Left lung (tissue), 10 donors: ENCODE data around the gene LGALS8. TPM values are rescaled to one million over a fixed set of nuclear protein-coding genes. Genes with fewer than 3 reads are reported as not detected.
"Not testable (repeated sequence)": the region's sequence is repeated elsewhere in the genome, so short reads cannot be mapped to it uniquely, and the experiment has no call there.

ENCODE experiments used
- ATAC-seq: fragments of 200-7000 bp; cut with Tn5 transposase; one replicate; pipeline ENCODE4 v1.9.1; 2020; ENCODE audit warnings: moderate library complexity
- DNase-seq, 4 donors: peaks; one replicate each; pipeline ENCODE4 v3.0.0-alpha.2; 2013 to 2020
- H3K27ac ChIP-seq, 2 donors: fragments of 200-600 bp; sonication (generic) in 1 of 2; one replicate each; pipeline versions ENCODE4 v1.5.0 to v1.8.0; 2020 to 2021
- H3K27me3 ChIP-seq, 2 donors: fragments of 200-600 bp; sonication (generic) in 1 of 2; one replicate each; pipeline versions ENCODE4 v1.5.0 to v1.8.0; 2020 to 2021
- H3K36me3 ChIP-seq, 2 donors: fragments of 200-600 bp; sonication (generic) in 1 of 2; one replicate each; pipeline versions ENCODE4 v1.5.0 to v1.8.0; 2020 to 2021
- H3K4me1 ChIP-seq, 2 donors: fragments of 200-600 bp; one replicate each; pipeline ENCODE4 v1.8.0; 2021
- H3K4me3 ChIP-seq, 2 donors: fragments of 200-600 bp; sonication (generic) in 1 of 2; one replicate each; pipeline versions ENCODE4 v1.5.0 to v1.8.0; 2020 to 2021; ENCODE audit warnings: mild to moderate bottlenecking in 1 of 2
- H3K9me3 ChIP-seq, 2 donors: fragments of 200-600 bp; sonication (generic) in 1 of 2; one replicate each; pipeline versions ENCODE4 v1.5.0 to v1.8.0; 2020 to 2021
- intact Hi-C, 2 donors: fragments of 100-400 bp; cut with DNase I; formaldehyde crosslinking; loops; one replicate each; pipeline versions ENCODE4 v1.11.2 to v1.14.2; 2022
- polyA plus RNA-seq, 6 donors: library from polyadenylated mRNA; unstranded; fragments of 120-200 nt; gene quantifications; one replicate each; pipeline ENCODE4 v1.2.1, GENCODE V29; 2013; ENCODE audit not compliant: insufficient read length in 6 of 6
- total RNA-seq, 2 donors: library from RNA; stranded (reverse); fragmentation: NEBNext Ultra II Directional; extraction: Animal tissue kit (Norgen Biotek cat#: 25700); gene quantifications; one replicate each; pipeline ENCODE4 v1.2.1, GENCODE V29; 2021
- TF ChIP-seq, protein P1 (sequence below), 2 donors: fragments of 200-600 bp; sonication (generic) in 1 of 2; IDR thresholded peaks; one replicate each; pipeline versions ENCODE4 v1.5.0 to v1.8.0; 2021; ENCODE audit warnings: antibody characterized with exemption in 2 of 2
- donor health status: DM: no; HTN: yes; CAD: no.
- donor health status: DM: no; HTN: no; CAD: no.

Gene LGALS8
- total and polyA plus RNA-seq, 8 donors = 64.2 to 92.8 (median 79.5) TPM

DNA sequence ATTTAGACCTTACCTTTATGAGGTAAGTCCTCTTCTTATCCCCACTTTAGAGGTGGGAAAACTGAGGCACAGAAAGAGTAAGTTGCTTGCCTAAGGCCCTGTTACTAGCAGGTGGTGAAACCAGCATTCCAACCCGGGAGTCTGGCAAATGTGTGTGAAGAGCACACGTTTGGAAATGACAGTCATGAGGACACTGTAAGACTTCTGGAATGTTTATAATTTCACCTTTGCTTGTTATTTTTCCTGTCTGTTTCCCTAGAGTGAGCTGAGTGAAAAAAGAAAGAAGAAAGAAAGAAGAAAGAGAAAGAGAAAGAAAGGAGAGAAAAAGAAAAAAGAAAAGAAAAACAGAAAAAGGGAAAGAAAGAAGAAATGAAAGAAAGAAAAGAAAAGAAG, 21.2 kb upstream of the LGALS8 start:
- no peak overlapping the region for H3K4me3 ChIP-seq
- peak overlapping the region; percentile 19 to 66 for H3K27ac ChIP-seq
- intact Hi-C loops = no loop called here

DNA sequence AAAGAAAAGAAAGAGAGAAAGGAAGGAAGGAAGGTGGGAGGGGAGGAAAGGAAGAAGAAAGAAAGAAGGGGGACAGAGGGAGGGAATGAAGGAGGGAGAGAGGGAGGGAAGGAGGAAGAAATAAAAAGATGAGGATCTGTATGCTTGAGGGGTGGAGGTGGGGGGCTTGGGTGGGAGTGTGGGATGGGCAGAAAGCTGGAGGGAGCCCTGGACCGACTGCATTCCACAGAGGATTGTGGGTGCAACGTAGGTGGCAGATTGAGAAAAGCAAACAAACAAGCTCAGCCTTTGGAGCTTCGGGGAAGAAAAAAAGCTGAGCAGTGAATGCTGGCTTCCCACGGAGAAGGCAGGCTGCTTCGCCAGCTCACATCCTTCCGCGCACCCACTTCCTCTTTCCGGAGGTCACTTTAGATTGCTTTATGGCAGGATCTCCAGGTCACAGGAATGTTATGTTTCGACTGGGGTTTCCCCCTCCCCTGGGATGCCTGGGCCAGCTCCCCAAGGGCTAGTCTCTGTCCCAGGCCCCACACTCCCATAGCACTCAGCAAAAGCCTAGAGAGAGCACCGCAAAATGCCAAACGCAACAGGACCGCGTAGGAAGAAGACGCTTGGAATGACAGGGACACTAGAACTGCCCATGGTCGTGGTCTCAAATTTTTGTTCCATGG, 20.7 kb upstream of the LGALS8 start:
- peaks cover 0 to 12% of the 10 kb centered on the region in 2 donors for H3K4me1 ChIP-seq
- ATAC-seq (peak; percentile 79), DNase-seq (peak in 3 of 4 donors; percentile 62 to 74 (median 68))
- TF ChIP-seq, protein P1, sequence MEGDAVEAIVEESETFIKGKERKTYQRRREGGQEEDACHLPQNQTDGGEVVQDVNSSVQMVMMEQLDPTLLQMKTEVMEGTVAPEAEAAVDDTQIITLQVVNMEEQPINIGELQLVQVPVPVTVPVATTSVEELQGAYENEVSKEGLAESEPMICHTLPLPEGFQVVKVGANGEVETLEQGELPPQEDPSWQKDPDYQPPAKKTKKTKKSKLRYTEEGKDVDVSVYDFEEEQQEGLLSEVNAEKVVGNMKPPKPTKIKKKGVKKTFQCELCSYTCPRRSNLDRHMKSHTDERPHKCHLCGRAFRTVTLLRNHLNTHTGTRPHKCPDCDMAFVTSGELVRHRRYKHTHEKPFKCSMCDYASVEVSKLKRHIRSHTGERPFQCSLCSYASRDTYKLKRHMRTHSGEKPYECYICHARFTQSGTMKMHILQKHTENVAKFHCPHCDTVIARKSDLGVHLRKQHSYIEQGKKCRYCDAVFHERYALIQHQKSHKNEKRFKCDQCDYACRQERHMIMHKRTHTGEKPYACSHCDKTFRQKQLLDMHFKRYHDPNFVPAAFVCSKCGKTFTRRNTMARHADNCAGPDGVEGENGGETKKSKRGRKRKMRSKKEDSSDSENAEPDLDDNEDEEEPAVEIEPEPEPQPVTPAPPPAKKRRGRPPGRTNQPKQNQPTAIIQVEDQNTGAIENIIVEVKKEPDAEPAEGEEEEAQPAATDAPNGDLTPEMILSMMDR (IDR thresholded peaks at IDR 0.05) = no peak
- H3K27me3 ChIP-seq = no peaks in the 10 kb centered on the region
- peak overlapping the region; percentile 19 to 66 for H3K27ac ChIP-seq
- no peaks in the 10 kb centered on the region for H3K36me3 ChIP-seq
- intact Hi-C loops = no loop called here
- H3K4me3 ChIP-seq = peak overlapping the region; percentile 8 to 11
- no peaks in the 10 kb centered on the region for H3K9me3 ChIP-seq

More for the DNA sequence above, 21.2 kb upstream of the LGALS8 start:
- no peaks in the 10 kb centered on the region for H3K36me3 ChIP-seq
- DNase-seq (no peak), ATAC-seq (no peak)
- TF ChIP-seq, protein P1 (IDR thresholded peaks at IDR 0.05) = no peak
- no peaks in the 10 kb centered on the region for H3K9me3 ChIP-seq
- peaks cover 0 to 12% of the 10 kb centered on the region in 2 donors for H3K4me1 ChIP-seq
- H3K27me3 ChIP-seq = no peaks in the 10 kb centered on the region

DNA sequence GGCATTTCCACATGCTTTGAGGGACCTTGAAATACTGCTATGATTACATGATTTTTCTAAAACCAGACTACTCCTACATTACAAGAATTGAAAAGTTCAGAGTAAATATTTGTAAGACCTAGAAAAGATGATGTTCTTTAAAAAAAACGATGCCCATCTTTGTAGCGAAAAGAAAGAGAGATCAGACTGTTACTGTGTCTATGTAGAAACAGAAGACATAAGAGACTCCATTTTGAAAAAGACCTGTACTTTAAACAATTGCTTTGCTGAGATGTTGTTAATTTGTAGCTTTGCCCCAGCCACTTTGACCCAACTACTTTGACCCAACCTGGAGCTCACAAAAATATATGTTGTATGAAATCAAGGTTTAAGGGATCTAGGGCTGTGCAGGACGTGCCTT, 19.4 kb upstream of the LGALS8 start:
- peaks cover 0 to 12% of the 10 kb centered on the region in 2 donors for H3K4me1 ChIP-seq
- H3K36me3 ChIP-seq, ATAC-seq, H3K4me3 ChIP-seq, DNase-seq, H3K27me3 ChIP-seq, H3K9me3 ChIP-seq, intact Hi-C loops, H3K27ac ChIP-seq: not testable (repeated sequence)

DNA sequence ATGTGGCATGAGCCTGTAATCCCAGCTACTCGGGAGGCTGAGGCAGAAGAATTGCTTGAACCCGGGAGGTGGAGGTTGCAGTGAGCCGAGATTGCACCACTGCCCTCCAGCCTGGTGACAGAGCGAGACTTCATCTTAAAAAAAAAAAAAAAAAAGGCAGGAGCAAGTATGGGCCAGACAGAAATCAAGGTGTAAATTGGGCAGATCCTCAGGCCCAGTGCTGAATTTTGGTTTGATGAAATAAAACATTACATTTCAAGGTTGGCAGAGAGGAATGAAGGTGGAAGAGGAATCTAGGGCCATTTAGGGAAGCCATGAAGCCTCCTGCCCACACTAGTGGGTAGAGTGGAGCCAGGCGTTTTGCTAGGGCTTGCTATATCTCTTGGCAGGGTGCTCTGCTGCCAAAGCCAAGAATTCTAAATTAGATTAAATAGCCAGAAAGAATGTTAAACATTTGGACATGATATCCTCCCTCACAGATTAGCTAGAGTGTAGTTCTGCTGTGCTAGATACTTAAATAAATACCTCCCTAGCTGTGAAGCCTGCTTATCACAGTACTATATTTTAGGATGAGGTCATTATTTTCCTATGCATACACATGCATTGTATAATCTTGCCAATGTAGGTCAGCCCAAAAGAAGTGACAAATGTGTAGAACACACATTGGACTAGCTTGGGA, 16.6 kb upstream of the LGALS8 start:
- Histone ChIP-seq H3K4me1 (peaks cover 0 to 12% of the 10 kb centered on the region in 2 donors), H3K4me3 (no peak overlapping the region), H3K27ac (no peak overlapping the region), H3K27me3 (no peaks in the 10 kb centered on the region), H3K36me3 (no peaks in the 10 kb centered on the region), H3K9me3 (no peaks in the 10 kb centered on the region)
- TF ChIP-seq, protein P1 (IDR thresholded peaks at IDR 0.05) = no peak
- DNase-seq = no peak
- ATAC-seq = peak; percentile 72
- intact Hi-C loops = no loop called here

DNA sequence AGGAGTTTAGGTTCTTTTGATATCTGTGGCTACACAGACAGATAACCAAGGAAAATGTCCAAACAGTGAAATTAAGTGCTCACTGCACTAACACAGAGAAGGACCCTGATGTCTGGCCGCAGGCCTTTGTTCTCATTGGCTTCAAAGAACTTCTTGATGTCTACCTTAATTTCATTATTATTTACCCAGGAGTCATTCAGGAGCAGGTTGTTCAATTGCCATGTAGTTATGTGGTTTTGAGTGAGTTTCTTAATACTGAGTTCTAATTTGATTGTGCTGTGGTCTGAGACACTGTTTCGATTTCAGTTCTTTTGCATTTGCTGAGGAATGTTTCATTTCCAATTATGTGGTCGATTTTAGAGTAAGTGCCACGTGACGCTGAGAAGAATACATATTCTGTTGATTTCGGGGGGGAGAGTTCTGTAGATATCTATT, 15.2 kb upstream of the LGALS8 start:
- H3K27me3 ChIP-seq = no peaks in the 10 kb centered on the region
- H3K9me3 ChIP-seq = no peaks in the 10 kb centered on the region
- TF ChIP-seq, protein P1 (IDR thresholded peaks at IDR 0.05) = no peak
- H3K4me1 ChIP-seq = no peaks in the 10 kb centered on the region
- H3K4me3 ChIP-seq = no peak overlapping the region
- no peaks in the 10 kb centered on the region for H3K36me3 ChIP-seq
- H3K27ac ChIP-seq = no peak overlapping the region
- intact Hi-C loops = no loop called here
- DNase-seq (no peak), ATAC-seq (no peak)
